Iris pigment epithelial cell (primary cell): ENCODE results near the gene PCSK2.
"Not testable (repeated sequence)": the region's sequence is repeated elsewhere in the genome, so short reads cannot be mapped to it uniquely, and the experiment has no call there.

Experiments used
- DNase-seq: peaks from one replicate; pipeline ENCODE4 v3.0.0-alpha.2; 2011; ENCODE audit warnings: low read depth

The PCSK2 gene, protein sequence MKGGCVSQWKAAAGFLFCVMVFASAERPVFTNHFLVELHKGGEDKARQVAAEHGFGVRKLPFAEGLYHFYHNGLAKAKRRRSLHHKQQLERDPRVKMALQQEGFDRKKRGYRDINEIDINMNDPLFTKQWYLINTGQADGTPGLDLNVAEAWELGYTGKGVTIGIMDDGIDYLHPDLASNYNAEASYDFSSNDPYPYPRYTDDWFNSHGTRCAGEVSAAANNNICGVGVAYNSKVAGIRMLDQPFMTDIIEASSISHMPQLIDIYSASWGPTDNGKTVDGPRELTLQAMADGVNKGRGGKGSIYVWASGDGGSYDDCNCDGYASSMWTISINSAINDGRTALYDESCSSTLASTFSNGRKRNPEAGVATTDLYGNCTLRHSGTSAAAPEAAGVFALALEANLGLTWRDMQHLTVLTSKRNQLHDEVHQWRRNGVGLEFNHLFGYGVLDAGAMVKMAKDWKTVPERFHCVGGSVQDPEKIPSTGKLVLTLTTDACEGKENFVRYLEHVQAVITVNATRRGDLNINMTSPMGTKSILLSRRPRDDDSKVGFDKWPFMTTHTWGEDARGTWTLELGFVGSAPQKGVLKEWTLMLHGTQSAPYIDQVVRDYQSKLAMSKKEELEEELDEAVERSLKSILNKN

GRCh38 chr20:17226410-17227218 lies at the start of gene PCSK2:
PCSK2 (plus strand) TSS chr20:17227040; CDS start chr20:17227306, 266 bp downstream.
- peak; percentile 42 for DNase-seq

DNA sequence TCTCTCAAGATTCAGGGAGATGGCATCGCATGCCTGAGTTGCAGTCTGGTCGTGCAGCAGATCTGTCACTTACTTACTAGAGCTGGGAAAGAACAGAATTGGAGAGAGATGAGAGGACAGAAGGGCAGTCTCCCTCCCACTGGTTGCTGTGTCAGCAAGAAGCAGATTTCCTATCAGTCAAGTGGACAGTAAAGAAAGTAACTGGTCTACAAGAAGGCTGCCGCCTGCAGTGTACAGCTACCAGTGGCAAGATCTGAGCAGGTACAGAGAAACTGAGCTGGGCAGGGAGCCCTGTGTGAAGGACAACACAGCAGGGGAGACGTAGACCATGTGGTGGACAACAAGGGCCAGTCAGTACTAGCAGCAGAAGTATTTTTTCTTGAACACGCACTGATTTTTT lies 49.5 kb upstream of the PCSK2 start:
- DNase-seq: no peak

DNA sequence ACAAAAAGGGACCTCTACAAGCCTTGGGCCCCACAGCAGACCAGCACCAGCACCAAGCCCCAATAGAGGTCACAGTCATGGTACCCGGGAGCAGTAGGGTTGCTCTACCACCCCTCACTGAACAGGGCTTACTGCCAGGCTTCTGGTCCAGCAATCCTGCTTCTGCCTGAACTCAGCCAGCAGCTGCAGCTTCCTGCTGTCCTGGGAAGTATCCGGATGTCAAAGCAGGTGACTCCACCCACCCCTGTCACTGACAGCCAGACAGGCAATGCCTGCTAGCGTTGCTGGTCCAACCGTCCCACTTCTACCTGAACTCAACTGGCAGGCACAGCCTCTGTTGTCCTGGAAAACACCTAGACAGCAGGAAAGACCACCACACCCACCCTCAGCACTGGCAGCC lies 47.0 kb upstream of the PCSK2 start:
- no peak for DNase-seq

DNA sequence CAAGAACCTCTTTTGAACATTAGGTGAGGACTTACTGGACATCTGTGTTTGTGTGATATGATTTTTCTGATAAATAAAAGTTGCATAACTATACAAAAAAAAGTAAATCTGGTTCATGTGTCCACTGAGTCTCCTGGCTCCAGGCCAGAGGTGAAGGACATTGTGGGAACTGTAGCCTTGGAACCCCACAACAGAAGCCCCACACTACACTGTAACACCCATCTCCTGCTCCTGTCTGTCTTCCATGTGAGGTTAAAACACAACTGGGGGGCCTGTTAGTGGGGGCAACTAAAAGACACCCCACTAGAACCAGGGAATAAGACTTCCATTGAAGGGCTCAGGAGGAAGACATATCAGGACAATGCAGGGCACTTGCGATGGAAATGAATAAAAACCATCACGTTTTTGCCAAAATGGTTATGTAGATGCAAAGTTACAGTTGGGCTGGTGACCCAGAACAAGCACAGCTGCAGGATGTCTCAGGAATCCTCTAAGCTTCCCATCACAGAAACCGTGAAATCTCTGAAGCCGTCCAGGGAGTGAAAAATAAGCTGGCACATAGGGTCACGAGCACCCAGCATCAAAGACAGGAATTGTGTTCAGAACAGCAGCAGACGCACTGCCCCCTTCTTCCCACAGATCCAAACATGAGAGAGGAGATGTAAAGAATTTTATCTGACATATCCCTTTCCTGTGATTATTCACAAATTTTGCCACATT lies 36.7 kb upstream of the PCSK2 start:
- no peak for DNase-seq

DNA sequence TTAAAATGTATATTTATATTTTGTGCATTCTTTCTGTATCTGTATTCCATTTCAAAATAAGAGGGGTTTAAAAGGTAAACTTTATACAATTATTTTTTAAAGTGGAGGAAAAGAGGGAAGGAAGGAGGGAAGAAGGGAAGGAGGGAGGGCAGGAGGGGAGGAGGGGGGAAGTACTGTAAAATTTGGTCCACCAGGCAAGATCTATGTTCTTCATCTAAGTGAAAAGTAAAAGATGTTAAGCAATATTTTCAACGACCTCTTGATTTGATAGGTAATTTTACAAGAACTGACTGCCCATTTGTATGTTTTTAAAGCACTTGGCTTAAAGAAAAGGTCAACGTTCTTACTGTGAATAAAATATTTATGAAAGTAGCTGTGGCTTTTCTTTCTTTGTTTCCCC lies 29.8 kb upstream of the PCSK2 start:
- no peak for DNase-seq

DNA sequence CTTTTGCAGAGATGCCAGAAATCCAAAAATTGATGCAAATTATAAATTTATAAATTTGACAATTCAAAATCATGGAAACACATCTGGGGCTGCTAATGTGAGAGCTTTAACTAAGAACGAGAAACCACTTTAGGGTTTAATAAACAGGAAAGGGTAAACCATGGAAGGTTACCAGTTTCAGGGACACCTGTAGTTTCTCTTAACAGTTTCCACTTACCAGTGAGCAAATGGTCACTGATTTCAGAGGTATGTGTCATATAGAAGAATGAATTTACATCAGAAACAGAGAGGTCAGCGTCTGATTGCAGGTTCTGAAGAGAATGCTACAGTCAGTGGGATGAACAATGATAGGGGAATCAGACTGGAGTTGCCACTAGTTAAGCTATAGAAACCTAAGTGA lies 24.8 kb upstream of the PCSK2 start:
- DNase-seq: no peak

DNA sequence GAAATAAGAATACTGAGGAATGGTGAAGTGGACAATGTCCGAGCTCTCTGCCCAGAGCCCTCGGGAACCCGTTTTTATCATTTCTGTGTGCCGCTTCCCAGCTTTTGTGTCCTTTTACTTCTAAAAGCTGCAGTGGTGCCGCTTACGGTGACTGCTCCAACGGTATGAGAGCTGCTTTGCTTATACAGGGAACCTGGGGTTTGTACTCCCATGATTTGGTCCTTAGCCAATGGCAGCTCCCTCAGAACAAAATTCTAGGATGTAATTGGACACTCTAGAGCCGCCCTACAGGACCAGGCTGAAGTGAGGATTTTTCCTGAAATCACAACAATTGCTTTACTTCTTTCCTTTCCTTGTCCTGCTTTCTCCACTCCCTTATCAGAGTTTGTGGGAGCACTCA lies 24.2 kb upstream of the PCSK2 start:
- no peak for DNase-seq

DNA sequence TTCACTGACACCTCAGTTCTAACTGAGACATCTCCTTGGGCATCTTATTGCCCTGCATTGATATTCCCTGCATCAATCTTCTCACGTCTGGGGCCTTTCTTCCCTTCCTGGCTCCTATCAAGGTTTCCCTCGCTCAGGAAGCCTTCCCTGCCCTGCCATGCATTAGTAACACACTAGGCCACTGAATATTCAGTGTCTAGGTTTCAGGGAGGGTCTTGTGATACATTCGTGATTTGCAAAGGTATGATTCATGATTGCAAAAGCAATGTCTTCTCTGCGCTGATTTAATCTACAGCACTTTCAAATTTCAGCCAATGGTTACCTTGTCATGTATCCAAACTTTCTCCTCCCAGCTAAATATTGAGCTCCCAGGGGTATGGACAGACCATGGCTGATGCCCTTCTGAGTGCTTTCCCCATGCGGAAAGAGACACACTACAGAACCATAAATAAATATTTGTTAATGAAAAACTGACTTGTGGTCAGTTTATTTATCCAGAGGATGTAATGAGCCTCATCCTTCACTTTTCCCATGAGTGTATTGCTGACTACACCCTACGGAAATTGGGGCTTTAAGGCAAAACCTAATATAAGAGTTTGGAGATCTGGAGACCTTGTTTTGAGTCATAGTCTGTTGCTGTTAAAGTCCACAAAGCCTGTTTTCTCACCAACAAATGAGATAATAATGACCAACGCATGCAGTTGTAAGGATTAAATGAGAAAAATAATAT lies 21.6 kb upstream of the PCSK2 start:
- no peak for DNase-seq

- DNase-seq: no peak
Observed at GRCh38 chr20:17210387-17210786, 16.5 kb upstream of the PCSK2 start.

GRCh38 chr20:17210983-17211382 lies 15.9 kb upstream of the PCSK2 start:
- peak; percentile 10 for DNase-seq

GRCh38 chr20:17215167-17215566 lies 11.7 kb upstream of the PCSK2 start:
- DNase-seq: no peak

GRCh38 chr20:17219856-17220255 lies 7.0 kb upstream of the PCSK2 start:
- DNase-seq: not testable (repeated sequence)

- DNase-seq: no peak
Observed at GRCh38 chr20:17223553-17223952, 3.3 kb upstream of the PCSK2 start.

GRCh38 chr20:17225851-17226409 lies 910 bp upstream of the PCSK2 start:
- no peak for DNase-seq

DNA sequence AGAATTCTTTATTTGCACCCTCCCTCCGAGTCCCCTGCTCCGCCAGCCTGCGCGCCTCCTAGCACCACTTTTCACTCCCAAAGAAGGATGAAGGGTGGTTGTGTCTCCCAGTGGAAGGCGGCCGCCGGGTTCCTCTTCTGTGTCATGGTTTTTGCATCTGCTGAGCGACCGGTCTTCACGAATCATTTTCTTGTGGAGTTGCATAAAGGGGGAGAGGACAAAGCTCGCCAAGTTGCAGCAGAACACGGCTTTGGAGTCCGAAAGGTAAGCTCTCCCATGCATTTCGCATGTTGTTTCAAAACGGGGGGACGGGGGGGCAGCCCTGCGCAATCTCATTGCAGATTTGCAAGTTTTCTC lies 357 bp downstream of the PCSK2 start:
- no peak for DNase-seq

GRCh38 chr20:17227669-17228623 lies 1.1 kb downstream of the PCSK2 start:
- peak; percentile 5 for DNase-seq

GRCh38 chr20:17228624-17229061 lies 1.8 kb downstream of the PCSK2 start:
- no peak for DNase-seq

- no peak for DNase-seq
Observed at GRCh38 chr20:17229256-17229655, 2.4 kb downstream of the PCSK2 start.

GRCh38 chr20:17233626-17234025 lies 6.8 kb downstream of the PCSK2 start:
- no peak for DNase-seq

- DNase-seq: no peak
Observed at GRCh38 chr20:17236766-17237165, 9.9 kb downstream of the PCSK2 start.
